CD4-positive, CD25-positive, alpha-beta regulatory T cell (primary cell): ENCODE results near the gene VSIG10L2. TPM values are rescaled to one million over a fixed set of nuclear protein-coding genes. Genes with fewer than 3 reads are reported as not detected.

Source experiments
- ATAC-seq, 2 donors: fragments of 150-1000 bp; cut with Tn5 transposase; one replicate each; pipeline ENCODE4 v1.10.0; 2021; ENCODE audit warnings: low read depth in 2 of 2, moderate number of reproducible peaks in 2 of 2, moderate library complexity in 1 of 2
- DNase-seq, 3 donors: peaks; one replicate each; pipeline versions ENCODE4 v3.0.0 to v3.0.0-alpha.2; 2012 to 2022; ENCODE audit warnings: mixed read lengths in 1 of 3
- H3K27ac ChIP-seq: one replicate; pipeline ENCODE4 v1.7.0; 2013; ENCODE audit warnings: mild to moderate bottlenecking, low read length; ENCODE audit not compliant: insufficient read depth, poor library complexity, severe bottlenecking
- H3K27me3 ChIP-seq: one replicate; pipeline ENCODE4 v1.7.0; 2013; ENCODE audit warnings: low read length; ENCODE audit not compliant: control insufficient read depth, insufficient read depth
- H3K36me3 ChIP-seq: one replicate; pipeline ENCODE4 v1.7.0; 2013; ENCODE audit warnings: mild to moderate bottlenecking, low read length, moderate library complexity; ENCODE audit not compliant: control insufficient read depth, insufficient read depth
- H3K4me1 ChIP-seq: 2 replicates; pipeline ENCODE4 v1.7.0; 2013; ENCODE audit warnings: mild to moderate bottlenecking, low read length; ENCODE audit not compliant: insufficient read depth, control insufficient read depth, poor library complexity, severe bottlenecking
- H3K4me3 ChIP-seq: one replicate; pipeline ENCODE4 v1.7.0; 2013; ENCODE audit warnings: low read depth, mild to moderate bottlenecking, low read length, moderate library complexity
- H3K9me3 ChIP-seq, 2 experiments: 1 replicate in 1 of 2; 2 replicates in 1 of 2; pipeline ENCODE4 v1.7.0; 2013; ENCODE audit warnings: low read length in 2 of 2, mild to moderate bottlenecking in 1 of 2, moderate library complexity in 1 of 2; ENCODE audit not compliant: control insufficient read depth in 2 of 2
- H3K27ac Mint-ChIP-seq, 3 donors: one replicate each; pipeline ENCODE4 v1.8.0; 2020 to 2022; ENCODE audit warnings: mild to moderate bottlenecking in 3 of 3, mixed read lengths in 3 of 3, moderate library complexity in 2 of 3
- H3K27me3 Mint-ChIP-seq: one replicate; pipeline ENCODE4 v1.8.0; 2022; ENCODE audit warnings: mild to moderate bottlenecking, mixed read lengths
- H3K36me3 Mint-ChIP-seq: one replicate; pipeline ENCODE4 v1.8.0; 2020; ENCODE audit warnings: mixed read lengths
- H3K4me1 Mint-ChIP-seq, 4 donors: one replicate each; pipeline ENCODE4 v1.8.0; 2020 to 2022; ENCODE audit warnings: mixed read lengths in 4 of 4, mild to moderate bottlenecking in 1 of 4
- H3K4me3 Mint-ChIP-seq, 4 donors: one replicate each; pipeline ENCODE4 v1.8.0; 2020 to 2022; ENCODE audit warnings: mild to moderate bottlenecking in 4 of 4, mixed read lengths in 4 of 4, moderate library complexity in 3 of 4
- H3K9me3 Mint-ChIP-seq, 7 donors: one replicate each; pipeline ENCODE4 v1.8.0; 2020 to 2022; ENCODE audit warnings: mixed read lengths in 7 of 7, mild to moderate bottlenecking in 3 of 7, moderate library complexity in 2 of 7
- polyA plus RNA-seq, 4 donors: library from polyadenylated mRNA; unstranded; fragments of 300-500 nt; fragmentation: Illumina TruSeq; gene quantifications; one replicate each; pipeline ENCODE4 v1.2.3, GENCODE V29; 2021
- total RNA-seq: library from RNA; stranded (reverse); gene quantifications from one replicate; pipeline ENCODE4 v1.2.3, GENCODE V29; 2022

The VSIG10L2 gene
- total and polyA plus RNA-seq, 5 donors from 2014 or later, result not detected

- H3K27me3 ChIP-seq, result no peaks in the 10 kb centered on the region
- Mint-ChIP-seq H3K4me3 (no peak overlapping the region), H3K27me3 (no peaks in the 10 kb centered on the region), H3K36me3 (no peaks in the 10 kb centered on the region), H3K9me3 (no peaks in the 10 kb centered on the region), H3K4me1 (peaks cover 0 to 6% (median 2%) of the 10 kb centered on the region in 4 donors), H3K27ac (no peak overlapping the region)
- DNase-seq (no peak), ATAC-seq (no peak)
- no peaks in the 10 kb centered on the region for H3K4me1 ChIP-seq
- no peaks in the 10 kb centered on the region for H3K36me3 ChIP-seq
- H3K9me3 ChIP-seq, result no peaks in the 10 kb centered on the region
- no peak overlapping the region for H3K4me3 ChIP-seq
- H3K27ac ChIP-seq, result no peak overlapping the region
Measured at GRCh38 chr11:125955856-125956255, 10.0 kb downstream of the VSIG10L2 start.

- H3K27me3 ChIP-seq, result no peaks in the 10 kb centered on the region
- H3K27ac ChIP-seq, result no peak overlapping the region
- no peaks in the 10 kb centered on the region for H3K4me1 ChIP-seq
- Mint-ChIP-seq H3K9me3 (no peaks in the 10 kb centered on the region), H3K4me1 (peaks cover 0 to 6% (median 2%) of the 10 kb centered on the region in 4 donors), H3K36me3 (no peaks in the 10 kb centered on the region), H3K4me3 (no peak overlapping the region), H3K27me3 (no peaks in the 10 kb centered on the region), H3K27ac (no peak overlapping the region)
- no peaks in the 10 kb centered on the region for H3K36me3 ChIP-seq
- DNase-seq (no peak), ATAC-seq (no peak)
- H3K4me3 ChIP-seq, result no peak overlapping the region
- H3K9me3 ChIP-seq, result no peaks in the 10 kb centered on the region
Measured at GRCh38 chr11:125956391-125957134, 10.7 kb downstream of the VSIG10L2 start.

DNA sequence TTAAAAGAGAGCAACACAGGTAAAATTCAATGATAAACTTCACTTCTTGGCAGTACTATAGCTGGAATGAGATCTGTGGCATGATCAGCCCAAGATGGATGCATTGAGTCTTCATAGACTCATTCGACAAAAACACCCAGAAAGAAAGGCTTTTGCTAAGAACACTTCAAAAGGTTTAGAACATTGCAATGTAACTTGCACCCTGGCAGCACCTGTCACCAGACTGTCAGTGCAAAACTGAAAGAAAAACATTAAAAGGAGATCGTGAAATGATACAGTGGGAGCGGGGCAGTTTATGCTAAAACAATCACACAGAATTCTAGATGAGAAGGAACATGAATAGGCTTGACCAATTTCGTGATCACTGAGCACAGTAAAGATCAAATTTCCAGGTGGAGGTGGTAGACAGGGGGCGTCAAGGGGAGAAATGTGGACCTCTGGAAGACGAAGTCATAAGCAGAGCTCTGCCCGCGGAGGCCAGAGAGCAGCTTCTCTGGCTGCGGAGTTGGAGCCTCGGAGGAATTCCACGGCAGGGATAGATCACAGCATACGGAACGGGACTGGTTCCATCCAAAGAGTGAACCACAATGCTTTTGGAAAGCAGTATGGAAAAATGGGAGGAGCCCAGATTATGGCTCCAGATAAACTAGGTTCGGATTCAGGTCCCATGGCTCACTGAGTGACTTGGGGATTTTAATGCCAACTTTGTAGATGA is 11.9 kb downstream of the VSIG10L2 start:
- no peak overlapping the region for H3K4me3 Mint-ChIP-seq
- peaks cover 6% of the 10 kb centered on the region for H3K27me3 Mint-ChIP-seq
- H3K36me3 ChIP-seq, result no peaks in the 10 kb centered on the region
- DNase-seq, result no peak
- no peak for ATAC-seq
- peaks cover 0 to 7% (median 0%) of the 10 kb centered on the region in 7 donors for H3K9me3 Mint-ChIP-seq
- H3K36me3 Mint-ChIP-seq, result no peaks in the 10 kb centered on the region
- H3K27ac Mint-ChIP-seq, result peak overlapping the region in 1 of 3 donors; percentile 94
- H3K4me1 Mint-ChIP-seq, result peaks cover 0 to 6% (median 2%) of the 10 kb centered on the region in 4 donors
- H3K9me3 ChIP-seq, result peaks cover 0 to 6% of the 10 kb centered on the region in 2 experiments
- H3K4me3 ChIP-seq, result no peak overlapping the region
- H3K27ac ChIP-seq, result no peak overlapping the region
- H3K4me1 ChIP-seq, result no peaks in the 10 kb centered on the region
- no peaks in the 10 kb centered on the region for H3K27me3 ChIP-seq

DNA sequence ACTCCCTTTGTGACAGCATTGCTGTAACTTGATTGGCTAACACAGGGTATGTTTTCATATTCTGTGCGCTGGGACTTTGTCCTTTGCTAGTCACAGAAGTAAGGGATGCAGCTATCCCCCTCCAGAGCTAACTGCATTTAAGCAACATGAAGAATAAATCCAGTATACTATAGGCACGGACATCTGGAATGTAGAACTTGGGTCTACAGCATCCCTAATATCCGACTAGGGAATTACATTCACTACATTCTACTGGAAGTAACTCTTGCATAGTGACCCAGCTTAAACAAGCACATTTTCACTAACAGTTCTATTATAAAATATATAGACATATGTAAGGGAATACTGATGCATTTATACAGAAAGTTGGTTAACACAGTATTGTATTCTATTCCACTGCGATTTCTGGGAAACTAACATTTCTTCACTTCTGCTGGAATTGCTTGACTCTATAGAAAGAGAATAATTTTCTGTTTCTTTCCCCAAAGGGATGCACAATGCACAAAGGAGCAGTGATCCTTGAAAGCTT is 13.1 kb downstream of the VSIG10L2 start:
- H3K4me3 ChIP-seq, result no peak overlapping the region
- no peaks in the 10 kb centered on the region for H3K36me3 Mint-ChIP-seq
- peaks cover 0 to 12% (median 0%) of the 10 kb centered on the region in 7 donors for H3K9me3 Mint-ChIP-seq
- H3K4me1 ChIP-seq, result no peaks in the 10 kb centered on the region
- H3K27me3 Mint-ChIP-seq, result peaks cover 6% of the 10 kb centered on the region
- H3K4me1 Mint-ChIP-seq, result peaks cover 0 to 6% (median 2%) of the 10 kb centered on the region in 4 donors
- ATAC-seq (no peak), DNase-seq (no peak)
- H3K9me3 ChIP-seq, result peaks cover 0 to 7% of the 10 kb centered on the region in 2 experiments
- H3K27ac ChIP-seq, result no peak overlapping the region
- H3K4me3 Mint-ChIP-seq, result no peak overlapping the region
- no peaks in the 10 kb centered on the region for H3K36me3 ChIP-seq
- no peak overlapping the region for H3K27ac Mint-ChIP-seq
- H3K27me3 ChIP-seq, result no peaks in the 10 kb centered on the region

- peaks cover 0 to 6% (median 2%) of the 10 kb centered on the region in 4 donors for H3K4me1 Mint-ChIP-seq
Measured at GRCh38 chr11:125959511-125959910, 13.7 kb downstream of the VSIG10L2 start.

GRCh38 chr11:125959931-125960330 is 14.1 kb downstream of the VSIG10L2 start:
- peaks cover 0 to 12% (median 0%) of the 10 kb centered on the region in 7 donors for H3K9me3 Mint-ChIP-seq
- no peak overlapping the region for H3K27ac ChIP-seq
- no peaks in the 10 kb centered on the region for H3K36me3 ChIP-seq
- no peaks in the 10 kb centered on the region for H3K27me3 ChIP-seq
- ATAC-seq, result no peak
- no peak overlapping the region for H3K4me3 Mint-ChIP-seq
- no peak for DNase-seq
- no peak overlapping the region for H3K4me3 ChIP-seq
- peaks cover 0 to 7% of the 10 kb centered on the region in 2 experiments for H3K9me3 ChIP-seq
- no peak overlapping the region for H3K27ac Mint-ChIP-seq
- H3K4me1 Mint-ChIP-seq, result peaks cover 0 to 6% (median 2%) of the 10 kb centered on the region in 4 donors
- no peaks in the 10 kb centered on the region for H3K36me3 Mint-ChIP-seq
- no peaks in the 10 kb centered on the region for H3K4me1 ChIP-seq
- H3K27me3 Mint-ChIP-seq, result peaks cover 6% of the 10 kb centered on the region

More at GRCh38 chr11:125959511-125959910, 13.7 kb downstream of the VSIG10L2 start:
- Mint-ChIP-seq H3K27ac (no peak overlapping the region), H3K36me3 (no peaks in the 10 kb centered on the region), H3K27me3 (peaks cover 6% of the 10 kb centered on the region), H3K4me3 (no peak overlapping the region), H3K9me3 (peaks cover 0 to 12% (median 0%) of the 10 kb centered on the region in 7 donors)
- no peak overlapping the region for H3K4me3 ChIP-seq
- H3K27me3 ChIP-seq, result no peaks in the 10 kb centered on the region
- H3K9me3 ChIP-seq, result peaks cover 0 to 7% of the 10 kb centered on the region in 2 experiments
- no peak for ATAC-seq
- no peaks in the 10 kb centered on the region for H3K36me3 ChIP-seq
- no peak for DNase-seq
- H3K4me1 ChIP-seq, result no peaks in the 10 kb centered on the region
- H3K27ac ChIP-seq, result no peak overlapping the region

- H3K27me3 ChIP-seq, result no peaks in the 10 kb centered on the region
- Mint-ChIP-seq H3K4me1 (peaks cover 0 to 6% (median 2%) of the 10 kb centered on the region in 4 donors), H3K36me3 (no peaks in the 10 kb centered on the region), H3K27ac (no peak overlapping the region), H3K27me3 (peaks cover 6% of the 10 kb centered on the region), H3K4me3 (no peak overlapping the region), H3K9me3 (peaks cover 0 to 12% (median 0%) of the 10 kb centered on the region in 7 donors)
- H3K4me1 ChIP-seq, result no peaks in the 10 kb centered on the region
- H3K36me3 ChIP-seq, result no peaks in the 10 kb centered on the region
- no peak overlapping the region for H3K4me3 ChIP-seq
- DNase-seq (no peak), ATAC-seq (no peak)
- H3K27ac ChIP-seq, result no peak overlapping the region
- peaks cover 0 to 7% of the 10 kb centered on the region in 2 experiments for H3K9me3 ChIP-seq
Measured at GRCh38 chr11:125960771-125961170, 14.9 kb downstream of the VSIG10L2 start.
